GM08714 (cell line): Measurements from ENCODE around the gene HPCAL4.

Source experiments
- H3K4me3 ChIP-seq: fragments of 200-500 bp; sonication (Bioruptor generic); 2 replicates; pipeline ENCODE4 v1.5.1; 2014; ENCODE audit warnings: mild to moderate bottlenecking, low read length, inconsistent platforms
- ZNF274 ChIP-seq: IDR thresholded peaks from 2 replicates; pipeline ENCODE4 v1.6.1; 2012; ENCODE audit warnings: mild to moderate bottlenecking, low read depth, low read length

HPCAL4 gene

GRCh38 chr1:39677645-39678044, 13.6 kb downstream of the HPCAL4 start:
- H3K4me3 ChIP-seq = no peak overlapping the region
- no peak for TF ChIP-seq ZNF274

- no peak overlapping the region for H3K4me3 ChIP-seq
- no peak for TF ChIP-seq ZNF274
Observed at GRCh38 chr1:39676948-39677548, 14.2 kb downstream of the HPCAL4 start.

DNA sequence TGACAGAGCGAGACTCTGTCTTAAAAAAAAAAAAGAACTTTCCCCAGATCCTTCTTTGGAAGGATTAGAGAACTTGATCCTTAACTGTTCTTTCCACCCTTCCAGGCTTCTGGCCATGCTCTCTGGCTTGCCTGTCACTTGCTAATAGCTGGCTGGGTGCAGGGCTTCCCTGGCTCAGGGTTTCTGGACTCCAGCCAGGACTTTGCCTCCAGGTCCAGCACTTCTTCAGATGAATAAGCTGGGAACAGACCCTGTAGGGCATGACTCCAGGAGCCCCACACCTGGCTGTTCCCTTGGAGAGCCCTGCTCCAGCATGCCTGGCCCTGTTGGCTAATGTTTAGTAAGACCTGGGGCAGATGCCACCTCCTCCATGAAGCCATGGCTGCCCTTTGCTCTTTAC, 16.0 kb downstream of the HPCAL4 start:
- no peak for TF ChIP-seq ZNF274
- H3K4me3 ChIP-seq = no peak overlapping the region

DNA sequence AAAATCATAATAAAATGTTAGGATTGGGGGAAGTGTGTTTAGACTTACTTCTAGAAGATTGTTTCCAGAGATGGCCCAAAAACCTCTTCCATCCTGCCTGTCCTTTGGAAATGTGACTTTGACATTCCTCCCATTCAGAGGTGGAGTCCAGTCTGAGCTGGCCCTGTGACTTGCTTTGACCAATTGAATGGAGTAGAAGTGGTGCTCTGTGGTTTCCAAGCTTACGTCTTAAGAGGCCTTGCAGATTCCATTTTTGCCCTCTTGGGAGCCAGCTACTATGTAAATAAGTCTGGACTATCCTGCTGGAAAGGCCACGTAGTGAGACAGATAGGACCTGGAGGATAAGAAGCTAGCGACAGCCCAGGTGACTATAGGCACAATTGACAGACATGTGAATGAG, 18.0 kb downstream of the HPCAL4 start:
- no peak for TF ChIP-seq ZNF274
- no peak overlapping the region for H3K4me3 ChIP-seq

DNA sequence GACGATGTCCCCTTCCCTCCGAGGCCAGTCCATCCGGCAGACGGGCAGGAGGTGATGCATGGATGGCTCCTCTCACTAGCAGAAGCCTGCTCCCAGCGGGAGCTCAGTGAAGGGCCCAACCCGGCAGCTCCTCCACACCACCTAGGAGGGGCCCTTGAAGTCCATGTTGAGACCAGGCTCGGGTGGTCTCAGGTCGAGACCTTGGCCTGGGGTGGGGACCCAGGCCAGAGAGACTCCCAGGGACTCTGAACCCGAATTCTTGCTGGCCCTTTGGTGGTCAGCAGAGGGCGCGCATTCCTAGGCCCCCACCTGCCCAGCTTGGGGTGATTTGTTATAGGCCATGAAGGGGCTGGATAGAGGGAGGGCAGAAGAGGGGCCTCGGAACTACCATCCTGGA, 18.7 kb downstream of the HPCAL4 start:
- H3K4me3 ChIP-seq = no peak overlapping the region
- no peak for TF ChIP-seq ZNF274

DNA sequence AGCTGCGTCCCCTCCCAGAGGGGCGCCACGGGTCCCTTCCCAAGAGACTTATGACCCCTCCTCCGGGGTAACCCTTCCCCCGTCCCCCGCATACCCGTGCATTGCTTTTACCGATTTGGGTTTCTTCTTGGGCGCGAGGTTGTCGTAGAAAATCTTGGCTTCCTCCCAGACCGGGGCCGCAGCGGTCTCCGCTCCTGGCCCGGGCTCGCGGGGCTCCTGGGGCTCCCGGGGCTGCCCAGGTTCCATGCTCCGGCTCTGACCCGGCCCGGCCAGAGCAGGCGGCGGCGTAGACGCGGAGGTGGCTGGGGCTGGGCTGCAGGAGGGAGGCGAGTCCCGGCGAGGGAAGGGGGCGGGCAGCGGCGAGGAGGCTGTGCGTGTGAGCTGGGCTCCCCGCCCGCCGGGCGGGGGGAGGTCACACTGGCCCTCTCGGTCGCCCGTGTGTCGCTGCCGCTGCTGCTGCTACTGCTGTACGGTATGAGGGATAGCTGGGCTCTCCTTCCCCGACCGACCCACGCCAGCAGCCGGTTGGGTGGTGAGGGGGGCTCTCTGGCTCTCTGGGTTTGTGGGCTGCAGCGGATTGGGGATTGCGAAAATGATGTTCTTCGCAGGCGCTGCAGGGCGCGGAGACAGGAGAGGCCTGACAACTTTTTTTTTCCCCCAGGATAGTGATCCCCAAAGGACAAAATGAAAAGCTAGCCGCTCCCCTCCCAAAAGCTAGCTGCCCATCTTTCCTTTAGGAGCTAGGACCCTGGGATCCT, 19.3 kb downstream of the HPCAL4 start, which contains the start of gene NT5C1A:
Gene NT5C1A, minus strand, starts transcription at position 315 of the 758 bp plus-strand sequence. Its CDS starts 69 bp downstream, at position 246.
- H3K4me3 ChIP-seq = peak within 1 kb of the TSS; percentile 2; the same call in 1 of the 2 replicates
- no peak for TF ChIP-seq ZNF274

DNA sequence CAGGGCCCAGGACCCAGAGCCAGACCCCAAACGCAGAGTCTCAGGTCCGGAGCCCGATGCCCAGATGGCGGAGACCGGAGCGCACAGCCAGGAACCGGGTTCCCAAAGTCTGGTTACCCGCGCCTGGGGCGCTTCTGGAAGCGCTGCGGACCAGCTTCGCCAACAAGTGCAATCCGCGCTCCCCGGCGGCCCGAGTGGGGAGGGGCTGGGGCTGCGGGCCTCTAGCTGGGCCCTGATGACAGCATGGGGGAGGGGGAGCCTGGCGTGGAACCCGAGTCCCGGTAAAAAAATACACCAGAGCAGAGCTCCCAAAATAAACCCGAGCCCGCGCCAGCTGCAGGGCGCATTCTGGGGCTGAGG, 19.8 kb downstream of the HPCAL4 start:
- no peak for TF ChIP-seq ZNF274
- H3K4me3 ChIP-seq = peak overlapping the region; percentile 2; the same call in 1 of the 2 replicates

DNA sequence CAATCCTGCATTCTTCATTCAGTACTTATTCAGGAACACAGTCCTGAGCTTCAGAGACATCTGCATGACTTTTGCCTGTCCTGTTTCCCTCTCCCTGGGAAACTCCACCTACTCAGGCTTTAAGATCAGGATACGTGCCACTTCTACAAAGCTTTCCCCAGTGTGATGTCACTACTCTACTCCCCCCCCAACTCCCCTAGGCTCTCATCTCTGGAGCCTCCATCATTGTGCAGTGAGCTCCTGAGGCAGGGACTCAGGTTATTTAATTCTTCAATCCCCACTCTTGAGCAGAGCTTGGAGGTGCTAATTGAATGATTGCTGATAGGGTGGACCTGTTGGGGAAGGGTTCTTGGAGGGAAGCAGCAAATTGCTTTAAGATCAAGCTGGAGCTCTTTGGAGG, 20.5 kb downstream of the HPCAL4 start:
- no peak overlapping the region for H3K4me3 ChIP-seq
- TF ChIP-seq ZNF274 = no peak

DNA sequence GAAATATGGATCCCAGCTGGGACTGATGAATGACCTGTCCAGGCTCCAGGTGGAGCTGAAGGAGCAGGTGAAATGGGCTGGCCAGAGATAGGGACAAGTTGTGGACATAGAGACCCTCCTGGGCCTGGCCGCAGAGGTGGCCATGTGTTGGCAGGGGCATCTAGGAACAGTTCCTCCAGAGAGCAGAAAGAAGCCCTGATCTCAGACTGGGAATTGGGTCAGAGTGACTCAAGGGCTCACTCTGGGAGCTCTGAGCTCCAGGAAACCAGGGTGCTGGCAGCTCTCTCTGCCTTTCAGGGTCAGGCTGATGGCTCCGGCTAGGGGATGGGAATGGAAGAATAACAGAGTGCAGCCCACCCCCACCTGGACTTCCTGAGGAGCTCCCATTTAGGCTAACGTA, 22.3 kb downstream of the HPCAL4 start:
- no peak overlapping the region for H3K4me3 ChIP-seq
- TF ChIP-seq ZNF274 = no peak

GRCh38 chr1:39668111-39668510, 23.1 kb downstream of the HPCAL4 start:
- no peak overlapping the region for H3K4me3 ChIP-seq
- TF ChIP-seq ZNF274 = no peak

DNA sequence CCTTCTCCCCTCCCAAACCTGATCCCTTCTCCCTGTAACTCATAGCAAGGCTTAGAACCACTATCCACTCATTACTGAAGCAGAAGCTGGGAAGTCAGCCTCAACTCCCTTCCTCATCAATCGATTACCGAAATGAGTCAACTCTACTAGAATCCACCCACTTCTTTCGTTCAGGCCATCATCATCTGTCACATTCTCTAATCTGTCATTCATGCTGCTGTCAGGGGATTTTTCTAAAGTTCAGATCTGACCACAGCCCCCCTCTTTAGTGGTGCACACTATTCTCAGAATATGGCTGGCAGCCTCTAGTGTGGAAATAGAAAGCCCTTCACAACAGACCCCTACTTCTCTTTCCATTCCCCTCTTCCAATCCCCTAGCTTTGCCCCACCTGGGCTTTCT, 24.5 kb downstream of the HPCAL4 start:
- no peak for TF ChIP-seq ZNF274
- H3K4me3 ChIP-seq = no peak overlapping the region

GRCh38 chr1:39663559-39663958, 27.7 kb downstream of the HPCAL4 start:
- no peak for TF ChIP-seq ZNF274

DNA sequence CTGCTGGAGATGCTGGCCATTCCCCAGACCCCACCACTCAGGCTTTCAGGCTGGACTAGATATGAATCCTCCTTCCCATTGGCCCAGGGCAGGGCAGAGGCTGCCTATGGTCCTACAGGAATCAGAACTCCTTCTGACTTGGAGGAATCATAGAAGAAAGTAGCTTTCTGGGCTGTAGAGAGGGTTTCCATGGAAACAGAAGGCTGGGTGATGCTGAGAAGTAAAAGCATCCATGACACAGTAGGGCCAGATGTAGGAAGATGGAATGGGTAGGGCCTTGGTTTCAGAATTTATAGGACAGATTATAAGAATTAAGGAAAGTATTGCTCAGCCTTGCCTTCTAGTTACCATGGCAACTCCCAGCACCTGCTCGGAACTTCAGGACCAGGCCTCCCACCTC, 28.4 kb downstream of the HPCAL4 start:
- TF ChIP-seq ZNF274 = no peak
- H3K4me3 ChIP-seq = no peak overlapping the region

More at GRCh38 chr1:39663559-39663958, 27.7 kb downstream of the HPCAL4 start:
- no peak overlapping the region for H3K4me3 ChIP-seq

GRCh38 chr1:39659538-39659937, 31.7 kb downstream of the HPCAL4 start:
- no peak for TF ChIP-seq ZNF274

GRCh38 chr1:39659110-39659509, 32.1 kb downstream of the HPCAL4 start:
- no peak for TF ChIP-seq ZNF274
- H3K4me3 ChIP-seq = no peak overlapping the region

More at GRCh38 chr1:39659538-39659937, 31.7 kb downstream of the HPCAL4 start:
- H3K4me3 ChIP-seq = no peak overlapping the region
